Bronchial smooth muscle cell (primary cell): ENCODE data around the gene TMEM40. TPM values are rescaled to one million over a fixed set of nuclear protein-coding genes. Genes with fewer than 3 reads are reported as not detected.

Source experiments
- total RNA-seq: library from RNA; depleted of rRNA; stranded (reverse); fragments of >200 nt; gene quantifications from 2 replicates; pipeline ENCODE4 v1.2.1, GENCODE V29; 2014

TMEM40 gene
- not detected in 2 replicates for total RNA-seq

GRCh38 chr3:12759097-12759679 is at the start of gene TMEM40:
Gene TMEM40, minus strand, starts transcription at chr3:12759259. Its CDS starts 9,427 bp downstream, at chr3:12749832.

GRCh38 chr3:12796171-12797123 is 37.4 kb upstream of the TMEM40 start, which contains the start of gene CAND2:
Gene CAND2, plus strand, starts transcription at chr3:12796680. Its CDS starts 41 bp downstream, at chr3:12796721.

Other genes starting within 250 kb of the TMEM40 start
- gene MKRN2OS, start 213.8 kb downstream of the TMEM40 start, total RNA-seq = not detected in 2 replicates
- 29.8 and 31.0 TPM in 2 replicates for gene MKRN2, start 202.2 kb downstream of the TMEM40 start, total RNA-seq
- 85.2 and 92.4 TPM in 2 replicates for gene RAF1, start 95.1 kb downstream of the TMEM40 start, total RNA-seq
- 5.0 and 11.5 TPM in 2 replicates for gene CAND2, start 37.4 kb upstream of the TMEM40 start, total RNA-seq
- 1,225 and 2,282 TPM in 2 replicates for gene RPL32, start 82.3 kb upstream of the TMEM40 start, total RNA-seq